Small intestine (tissue), 7 donors: ENCODE measurements around the gene USP49. TPM values are rescaled to one million over a fixed set of nuclear protein-coding genes. Genes with fewer than 3 reads are reported as not detected.
A peak's percentile ranks its signal among the peaks of the same experiment; 100 is the strongest.

Experiments
- DNase-seq, 2 donors: peaks; one replicate each; pipeline versions ENCODE4 v3.0.0 to v3.0.0-alpha.2; 2013
- FAIRE-seq: peaks from 2 replicates; lab custom pipeline; 2012; peaks lifted over from hg19 to GRCh38; lab: Jason Lieb, UNC
- H3K27ac ChIP-seq, 3 donors: one replicate each; pipeline ENCODE4 v1.5.1; 2013; ENCODE audit warnings: low read length in 2 of 3, mild to moderate bottlenecking in 2 of 3, control low read depth in 1 of 3, inconsistent platforms in 1 of 3, low read depth in 1 of 3, moderate library complexity in 1 of 3
- H3K27me3 ChIP-seq, 3 donors: one replicate each; pipeline ENCODE4 v1.6.1; 2013; ENCODE audit warnings: low read length in 3 of 3, inconsistent platforms in 1 of 3; ENCODE audit not compliant: control insufficient read depth in 3 of 3, insufficient read depth in 3 of 3
- H3K36me3 ChIP-seq, 3 donors: one replicate each; pipeline ENCODE4 v1.6.1; 2013; ENCODE audit warnings: low read length in 3 of 3, inconsistent platforms in 1 of 3, low read depth in 1 of 3, mild to moderate bottlenecking in 1 of 3, moderate library complexity in 1 of 3; ENCODE audit not compliant: control insufficient read depth in 3 of 3, insufficient read depth in 2 of 3
- H3K4me1 ChIP-seq, 3 donors: one replicate each; pipeline ENCODE4 v1.6.1; 2013; ENCODE audit warnings: low read length in 2 of 3, inconsistent platforms in 1 of 3, low read depth in 1 of 3, mild to moderate bottlenecking in 1 of 3, moderate library complexity in 1 of 3; ENCODE audit not compliant: control insufficient read depth in 3 of 3, insufficient read depth in 2 of 3
- H3K4me3 ChIP-seq, 3 donors: one replicate each; pipeline ENCODE4 v1.5.1; 2013; ENCODE audit warnings: low read length in 3 of 3, control low read depth in 1 of 3, inconsistent platforms in 1 of 3, low read depth in 1 of 3, mild to moderate bottlenecking in 1 of 3, moderate library complexity in 1 of 3
- H3K9me3 ChIP-seq, 2 donors: one replicate each; pipeline ENCODE4 v1.6.1; 2013; ENCODE audit warnings: low read depth in 1 of 2, low read length in 1 of 2; ENCODE audit not compliant: control insufficient read depth in 2 of 2, insufficient read depth in 1 of 2
- WGBS, 3 donors: extraction: QIAGEN DNeasy Blood & Tissue Kit; methylation state at CpG; one replicate each; pipeline ENCODE4 v1.1.7; 2013; 5-methylcytosine and 5-hydroxymethylcytosine counted together
- polyA plus RNA-seq, 4 donors: library from polyadenylated mRNA; stranded (reverse) in 3 of 4; unstranded in 1 of 4; fragments of 200-250 nt in 3 of 4; fragments of 120-200 nt in 1 of 4; gene quantifications; one replicate each; pipeline versions ENCODE4 v1.2.1 to v1.2.3, GENCODE V29; 2013
- donor health status: healthy with polysubstance abuse.
- donor health status: control.
- donor health status: control.
- donor health status: Bipolar disorder and iron deficiency.
- donor health status: healthy.

The USP49 gene
- polyA plus RNA-seq, 4 donors, result 0.27 to 3.8 (median 0.80) TPM

DNA sequence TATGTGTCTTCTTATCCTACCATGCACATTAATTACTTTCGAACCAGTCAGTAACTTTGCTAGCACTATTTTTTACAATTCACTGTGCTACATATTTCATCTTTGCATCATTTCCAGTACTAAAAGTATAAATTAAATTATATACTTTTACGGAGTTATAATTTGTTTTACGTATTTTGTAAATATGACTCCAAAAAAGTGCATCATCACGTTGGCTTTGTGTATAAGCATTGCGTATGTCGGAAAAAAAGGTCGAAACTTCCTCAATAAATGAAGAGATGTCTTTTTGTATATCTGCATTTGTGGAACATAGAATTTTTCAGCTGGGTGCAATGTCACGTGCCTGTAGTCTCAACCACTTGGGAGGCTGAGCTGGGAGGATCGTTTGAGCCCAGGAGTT is 52.0 kb downstream of the USP49 start:
- Histone ChIP-seq H3K36me3 (no peaks in the 10 kb centered on the region), H3K27ac (no peak overlapping the region), H3K27me3 (no peaks in the 10 kb centered on the region), H3K4me3 (no peak overlapping the region), H3K4me1 (peaks cover 0 to 3% (median 3%) of the 10 kb centered on the region in 3 donors), H3K9me3 (no peaks in the 10 kb centered on the region)
- no peak for DNase-seq
- FAIRE-seq, result no peak
- WGBS, 3 donors, result 91 to 97% (median 94%) methylated on average over 9 of the region's 9 CpGs

DNA sequence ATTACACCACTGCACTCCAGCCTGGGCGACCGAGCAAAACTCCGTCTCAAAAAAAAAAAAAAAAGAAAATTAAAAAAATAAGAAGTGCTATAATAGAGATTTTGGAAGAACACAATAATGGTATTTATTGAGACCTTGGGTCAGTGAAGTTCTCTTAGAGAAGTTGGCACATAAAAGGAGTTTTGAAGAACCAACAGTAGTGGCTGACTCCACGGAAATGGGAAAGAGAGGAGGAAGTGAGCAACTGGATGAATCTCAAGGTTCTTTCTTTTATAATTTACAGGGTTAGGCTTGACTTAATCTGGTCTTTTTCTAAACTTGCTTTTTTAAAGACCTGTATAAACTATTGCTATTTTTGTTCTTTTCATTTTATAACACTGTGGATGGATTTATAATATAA is 54.8 kb downstream of the USP49 start:
- no peak for FAIRE-seq
- Histone ChIP-seq H3K27ac (no peak overlapping the region), H3K4me3 (no peak overlapping the region), H3K36me3 (no peaks in the 10 kb centered on the region), H3K9me3 (no peaks in the 10 kb centered on the region), H3K27me3 (no peaks in the 10 kb centered on the region), H3K4me1 (no peaks in the 10 kb centered on the region)
- no peak for DNase-seq
- 93 to 97% (median 95%) methylated on average over 4 of the region's 4 CpGs for WGBS, 3 donors

DNA sequence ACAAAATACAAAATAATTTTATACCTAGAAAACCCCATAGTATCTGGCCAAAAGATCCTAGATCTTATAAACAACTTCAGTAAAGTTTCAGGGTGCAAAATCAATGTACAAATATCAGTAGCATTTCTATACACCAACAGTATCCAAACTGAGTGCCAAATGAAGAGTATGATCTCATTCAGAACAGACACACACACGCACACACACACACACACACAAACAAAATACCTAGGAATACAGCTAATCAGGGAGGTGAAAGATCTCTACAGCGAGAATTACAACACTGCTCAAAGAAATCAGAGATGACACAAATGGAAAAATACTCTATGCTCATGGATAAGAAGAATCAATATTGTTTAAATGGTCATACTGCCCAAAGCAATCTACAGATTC is 58.5 kb downstream of the USP49 start:
- Histone ChIP-seq H3K4me1 (no peaks in the 10 kb centered on the region), H3K9me3 (no peaks in the 10 kb centered on the region), H3K27me3 (no peaks in the 10 kb centered on the region), H3K4me3 (no peak overlapping the region), H3K36me3 (peaks cover 0 to under 1% (median 0%) of the 10 kb centered on the region in 3 donors), H3K27ac (no peak overlapping the region)
- FAIRE-seq (no peak), DNase-seq (no peak)
- WGBS, 3 donors, result 88 to 100% (median 98%) methylated on average over 2 of the region's 2 CpGs

DNA sequence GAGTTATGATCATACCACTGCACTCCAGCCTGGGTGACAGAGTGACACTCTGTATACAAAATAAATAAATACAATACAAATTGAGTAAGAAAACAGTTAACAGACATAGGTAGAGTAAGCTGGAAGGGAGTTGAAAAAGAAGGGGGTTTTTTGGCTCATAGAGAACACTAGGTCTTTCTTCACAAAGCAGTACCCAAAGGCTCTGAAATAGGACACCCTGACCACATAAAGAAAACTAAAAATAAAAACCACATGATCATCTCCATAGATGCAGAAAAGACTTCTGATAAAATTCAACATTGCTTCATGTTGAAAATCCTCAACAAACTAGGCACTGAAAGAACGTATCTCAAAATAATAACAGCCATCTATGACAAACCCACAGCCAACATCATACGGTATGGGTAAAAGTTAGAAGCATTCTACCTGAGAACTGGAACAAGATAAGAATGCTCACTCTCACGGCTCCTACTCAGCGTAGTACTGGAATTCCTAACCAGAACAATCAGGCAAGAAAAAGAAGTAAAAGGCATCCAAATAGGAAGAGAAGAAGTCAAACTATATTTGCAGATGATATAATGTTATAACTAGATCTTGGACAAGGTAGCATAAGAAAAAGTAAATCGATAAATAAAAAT is 59.0 kb downstream of the USP49 start:
- DNase-seq (no peak), FAIRE-seq (no peak)
- no peaks in the 10 kb centered on the region for H3K9me3 ChIP-seq
- H3K4me1 ChIP-seq, result no peaks in the 10 kb centered on the region
- WGBS, 3 donors, result 88 to 93% (median 92%) methylated on average over 5 of the region's 5 CpGs
- no peak overlapping the region for H3K27ac ChIP-seq
- peaks cover 0 to 1% (median 0%) of the 10 kb centered on the region in 3 donors for H3K36me3 ChIP-seq
- H3K4me3 ChIP-seq, result no peak overlapping the region
- H3K27me3 ChIP-seq, result no peaks in the 10 kb centered on the region

DNA sequence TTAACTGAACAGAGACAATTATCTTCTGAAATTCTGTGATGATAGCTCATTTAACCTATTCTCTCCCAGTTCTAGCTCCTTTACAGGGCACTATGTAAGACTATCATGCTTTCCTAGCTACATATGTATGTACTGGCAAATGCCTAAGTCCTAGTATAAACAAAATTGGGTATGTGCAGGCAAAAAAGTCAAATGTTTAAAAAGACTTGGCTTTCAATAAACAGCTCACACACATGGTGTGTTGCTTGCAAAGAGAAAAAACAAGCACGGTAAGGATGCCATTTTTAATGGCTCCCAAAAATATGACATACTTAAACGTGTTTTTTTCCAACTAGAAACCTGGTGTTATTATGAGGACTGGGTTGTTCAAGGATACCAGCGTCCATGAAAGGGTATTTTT is 62.9 kb downstream of the USP49 start:
- H3K36me3 ChIP-seq, result peaks cover 0 to 1% (median 0%) of the 10 kb centered on the region in 3 donors
- FAIRE-seq, result no peak
- no peaks in the 10 kb centered on the region for H3K27me3 ChIP-seq
- no peak for DNase-seq
- WGBS, 3 donors, result 78 to 88% (median 81%) methylated on average over 3 of the region's 3 CpGs
- no peak overlapping the region for H3K27ac ChIP-seq
- no peaks in the 10 kb centered on the region for H3K4me1 ChIP-seq
- no peaks in the 10 kb centered on the region for H3K9me3 ChIP-seq
- no peak overlapping the region for H3K4me3 ChIP-seq

DNA sequence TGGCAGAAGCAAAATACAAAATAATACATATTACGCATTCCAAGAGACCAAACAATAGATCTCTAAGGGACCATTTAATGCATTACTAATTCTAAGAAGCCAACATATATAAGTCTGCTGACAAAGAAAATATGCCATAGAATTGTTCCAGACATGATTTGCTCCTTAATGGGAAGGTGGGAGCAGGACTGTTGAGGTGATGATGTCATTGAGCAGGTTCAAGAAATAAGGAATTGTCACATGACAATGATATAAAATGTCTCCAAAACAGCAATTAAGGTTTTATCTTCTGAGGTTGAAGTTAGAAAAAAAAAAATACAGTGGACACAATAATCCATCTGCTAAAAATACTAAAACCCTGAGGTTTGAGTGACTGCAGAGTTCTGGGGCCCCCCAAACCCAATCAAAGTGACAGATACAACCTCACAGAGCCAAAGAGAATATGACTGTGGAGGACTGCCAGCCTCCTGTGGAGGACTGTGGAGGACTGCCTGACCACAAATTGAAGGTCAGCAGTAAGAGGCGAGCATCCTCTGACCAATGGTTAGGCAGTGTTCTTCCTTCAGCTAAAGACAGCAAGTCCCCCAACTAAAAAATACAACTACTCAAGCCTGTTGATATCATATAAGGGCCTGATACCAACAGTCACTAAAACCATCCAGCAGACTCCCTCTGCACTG is 68.7 kb downstream of the USP49 start:
- no peak overlapping the region for H3K4me3 ChIP-seq
- 92 to 98% (median 96%) methylated on average over 2 of the region's 2 CpGs for WGBS, 3 donors
- no peak overlapping the region for H3K27ac ChIP-seq
- no peaks in the 10 kb centered on the region for H3K27me3 ChIP-seq
- no peaks in the 10 kb centered on the region for H3K4me1 ChIP-seq
- no peaks in the 10 kb centered on the region for H3K36me3 ChIP-seq
- no peaks in the 10 kb centered on the region for H3K9me3 ChIP-seq
- no peak for FAIRE-seq
- DNase-seq, result no peak

DNA sequence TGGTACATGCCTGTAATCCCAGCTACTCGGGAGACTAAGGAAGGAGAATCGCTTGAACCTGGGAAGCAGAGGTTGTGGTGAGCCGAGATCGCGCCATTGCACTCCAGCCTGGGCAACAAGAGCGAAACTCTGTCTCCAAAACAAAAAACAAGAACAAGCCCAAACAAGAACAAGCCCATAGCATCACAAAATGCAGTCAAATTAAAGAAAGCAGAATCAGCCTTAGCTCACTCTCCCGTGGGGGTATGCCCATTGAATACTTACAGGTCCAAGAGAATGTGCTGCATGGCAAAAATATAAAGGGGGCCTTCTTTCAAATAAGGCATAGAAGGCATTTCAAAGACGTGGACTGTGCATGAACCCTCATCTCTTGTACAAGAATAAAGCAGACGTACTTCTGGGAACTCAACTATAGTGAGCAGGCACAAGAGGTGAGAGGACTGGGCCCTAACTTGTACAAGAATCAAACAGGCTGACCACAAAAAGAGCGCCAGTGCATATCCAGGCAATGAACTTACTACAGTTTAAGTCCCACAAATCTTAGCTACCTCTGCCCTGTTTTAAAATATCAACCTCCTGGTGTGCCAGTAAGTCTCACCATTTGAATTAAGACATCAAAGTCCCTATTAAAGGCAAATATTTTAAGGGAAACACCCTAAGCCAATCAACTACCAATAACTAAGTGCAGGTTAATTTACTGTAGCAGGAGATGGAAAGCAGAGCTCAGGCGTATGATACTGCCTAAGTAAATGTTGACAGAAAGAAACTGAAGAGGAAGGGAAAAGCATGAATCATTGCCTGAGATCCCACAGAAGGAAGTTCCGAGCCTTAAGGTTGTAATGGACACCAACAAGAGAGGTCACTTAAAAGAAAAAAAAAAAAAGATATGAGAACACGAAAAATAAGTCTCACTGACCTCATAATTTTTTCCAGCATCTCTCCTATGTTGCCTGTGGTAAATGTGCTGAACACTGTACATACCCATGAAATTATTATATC is 70.3 kb downstream of the USP49 start:
- no peaks in the 10 kb centered on the region for H3K36me3 ChIP-seq
- DNase-seq, result peak in 1 of 2 donors; percentile 19
- WGBS, 3 donors, result 86 to 94% (median 86%) methylated on average over 13 of the region's 13 CpGs
- no peaks in the 10 kb centered on the region for H3K27me3 ChIP-seq
- H3K9me3 ChIP-seq, result no peaks in the 10 kb centered on the region
- no peak overlapping the region for H3K4me3 ChIP-seq
- no peaks in the 10 kb centered on the region for H3K4me1 ChIP-seq
- H3K27ac ChIP-seq, result no peak overlapping the region
- FAIRE-seq, result no peak

DNA sequence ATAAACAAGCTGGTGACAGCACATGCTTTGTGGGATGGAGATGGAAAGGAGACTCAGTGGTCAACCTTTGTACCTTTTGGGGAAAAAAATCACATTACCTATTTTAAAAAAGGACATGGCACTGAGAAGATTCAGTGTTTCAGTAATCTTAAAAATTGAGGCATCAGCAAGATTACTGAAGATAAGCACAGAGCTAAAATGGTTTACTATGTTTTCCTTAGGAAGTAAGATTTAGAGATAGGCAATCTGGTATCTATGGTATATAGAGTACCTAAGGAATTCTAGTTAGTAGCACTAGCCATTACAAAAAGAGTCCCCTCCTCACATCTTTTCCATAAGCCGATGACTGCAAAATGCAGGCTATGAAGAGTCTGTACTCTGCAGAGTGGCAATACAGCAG is 72.0 kb downstream of the USP49 start:
- Histone ChIP-seq H3K27me3 (no peaks in the 10 kb centered on the region), H3K4me3 (no peak overlapping the region), H3K36me3 (no peaks in the 10 kb centered on the region), H3K27ac (no peak overlapping the region), H3K4me1 (no peaks in the 10 kb centered on the region), H3K9me3 (no peaks in the 10 kb centered on the region)
- FAIRE-seq (no peak), DNase-seq (no peak)
- 95 to 100% (median 96%) methylated on average over 1 of the region's 1 CpG for WGBS, 3 donors
